GM23338 (cell line): ENCODE data around the gene DPM1.

Experiments
- EZH2 ChIP-seq: fragments of 200-600 bp; sonication (generic); IDR thresholded peaks from one replicate; pipeline ENCODE4 v1.8.0; 2017; ENCODE audit warnings: antibody characterized with exemption, mild to moderate bottlenecking, low read depth; ENCODE audit not compliant: unreplicated experiment
- POLR2AphosphoS5 ChIP-seq: IDR thresholded peaks from 2 replicates; pipeline ENCODE4 v1.6.1; 2016; ENCODE audit warnings: antibody characterized with exemption, low read depth
- TF ChIP-seq, protein P1 (sequence below), 2 experiments: fragments of 200-600 bp in 1 of 2; sonication (generic) in 1 of 2; conservative IDR thresholded peaks; 2 replicates each; pipeline versions ENCODE4 v1.5.1 to v1.6.1; 2016 to 2017; ENCODE audit warnings: antibody characterized with exemption in 2 of 2, low read depth in 2 of 2, mild to moderate bottlenecking in 2 of 2, moderate library complexity in 1 of 2

DNA sequence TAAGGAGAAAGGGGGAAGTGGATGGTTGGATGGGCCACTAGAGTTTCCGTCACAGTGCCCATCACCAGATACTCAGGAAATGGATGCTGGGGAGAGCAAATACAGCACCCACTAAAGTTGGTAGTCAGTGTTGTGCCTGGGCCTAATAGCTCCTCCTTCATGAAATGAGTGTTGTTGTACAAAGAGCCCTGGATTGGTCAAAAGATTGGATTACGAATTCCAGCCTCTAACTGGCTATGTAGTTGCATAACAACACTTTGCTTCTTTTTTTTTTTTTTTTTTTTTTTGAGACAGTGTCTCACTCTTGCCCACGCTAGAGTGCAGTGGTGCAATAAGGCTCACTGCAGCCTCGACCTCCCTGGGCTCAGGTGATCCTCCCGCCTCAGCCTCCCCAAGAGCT lies 37.2 kb upstream of the DPM1 start:
- TF ChIP-seq, protein P1, sequence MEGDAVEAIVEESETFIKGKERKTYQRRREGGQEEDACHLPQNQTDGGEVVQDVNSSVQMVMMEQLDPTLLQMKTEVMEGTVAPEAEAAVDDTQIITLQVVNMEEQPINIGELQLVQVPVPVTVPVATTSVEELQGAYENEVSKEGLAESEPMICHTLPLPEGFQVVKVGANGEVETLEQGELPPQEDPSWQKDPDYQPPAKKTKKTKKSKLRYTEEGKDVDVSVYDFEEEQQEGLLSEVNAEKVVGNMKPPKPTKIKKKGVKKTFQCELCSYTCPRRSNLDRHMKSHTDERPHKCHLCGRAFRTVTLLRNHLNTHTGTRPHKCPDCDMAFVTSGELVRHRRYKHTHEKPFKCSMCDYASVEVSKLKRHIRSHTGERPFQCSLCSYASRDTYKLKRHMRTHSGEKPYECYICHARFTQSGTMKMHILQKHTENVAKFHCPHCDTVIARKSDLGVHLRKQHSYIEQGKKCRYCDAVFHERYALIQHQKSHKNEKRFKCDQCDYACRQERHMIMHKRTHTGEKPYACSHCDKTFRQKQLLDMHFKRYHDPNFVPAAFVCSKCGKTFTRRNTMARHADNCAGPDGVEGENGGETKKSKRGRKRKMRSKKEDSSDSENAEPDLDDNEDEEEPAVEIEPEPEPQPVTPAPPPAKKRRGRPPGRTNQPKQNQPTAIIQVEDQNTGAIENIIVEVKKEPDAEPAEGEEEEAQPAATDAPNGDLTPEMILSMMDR (conservative IDR thresholded peaks at IDR 0.05; ENCODE audit: low read depth in 2 of 2): no peak
- TF ChIP-seq POLR2AphosphoS5 (no peak), EZH2 (no peak)
